ENCODE data around the gene PINK1. TPM values are rescaled to one million over a fixed set of nuclear protein-coding genes. Genes with fewer than 3 reads are reported as not detected.

Gene PINK1
- polyA plus RNA-seq, 1 donor from 2014 or later = 73.4 TPM

DNA sequence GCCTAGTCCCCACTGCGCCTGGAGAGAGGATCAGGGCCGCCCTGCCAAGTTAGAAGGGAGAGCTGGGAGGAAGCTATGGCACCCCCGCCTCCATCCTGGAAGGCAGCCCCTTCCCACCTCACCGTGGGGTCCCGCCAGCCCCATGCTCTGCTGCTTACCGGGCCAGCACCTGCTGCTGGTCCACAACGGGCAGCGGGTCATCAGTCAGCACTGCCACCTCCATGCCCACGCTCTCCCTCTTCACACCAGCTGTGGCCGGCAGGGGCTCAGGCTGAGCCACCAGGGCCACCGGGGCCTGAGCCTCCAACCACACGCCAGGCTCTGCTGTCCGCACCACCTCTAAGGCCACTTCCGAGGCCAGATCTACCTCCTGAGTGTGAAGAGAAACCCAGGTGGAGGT, 51.4 kb downstream of the PINK1 start:
- H3K36me3 ChIP-seq (ENCODE audit: insufficient read depth, low read length) = no peaks in the 10 kb centered on the region
- no peak overlapping the region for H2AFZ ChIP-seq (ENCODE audit: low read depth, low read length)
- TF ChIP-seq SMC3 (conservative IDR thresholded peaks at IDR 0.05; ENCODE audit: poor library complexity) = no peak
- H3K27ac ChIP-seq (ENCODE audit: low read length) = no peak overlapping the region
- H3K9me3 ChIP-seq (ENCODE audit: low read length) = no peaks in the 10 kb centered on the region
- H3K79me2 ChIP-seq (replicated peaks; ENCODE audit: insufficient read depth, low read length) = no peaks in the 10 kb centered on the region
- no peaks in the 10 kb centered on the region for H3K9me2 ChIP-seq (ENCODE audit: insufficient read depth, low read length)
- no peaks in the 10 kb centered on the region for H3K27me3 ChIP-seq (ENCODE audit: insufficient read depth, low read depth, low read length)
- no peak overlapping the region for H3K4me2 ChIP-seq (ENCODE audit: low read length)
- H3K4me3 ChIP-seq (ENCODE audit: low read length) = no peak overlapping the region
- H3F3A ChIP-seq (ENCODE audit: insufficient read depth, low read length, poor library complexity, severe bottlenecking) = no peaks in the 10 kb centered on the region
- H3K9ac ChIP-seq (ENCODE audit: low read length) = no peak overlapping the region
- no peaks in the 10 kb centered on the region for H4K20me1 ChIP-seq (ENCODE audit: insufficient read depth)

DNA sequence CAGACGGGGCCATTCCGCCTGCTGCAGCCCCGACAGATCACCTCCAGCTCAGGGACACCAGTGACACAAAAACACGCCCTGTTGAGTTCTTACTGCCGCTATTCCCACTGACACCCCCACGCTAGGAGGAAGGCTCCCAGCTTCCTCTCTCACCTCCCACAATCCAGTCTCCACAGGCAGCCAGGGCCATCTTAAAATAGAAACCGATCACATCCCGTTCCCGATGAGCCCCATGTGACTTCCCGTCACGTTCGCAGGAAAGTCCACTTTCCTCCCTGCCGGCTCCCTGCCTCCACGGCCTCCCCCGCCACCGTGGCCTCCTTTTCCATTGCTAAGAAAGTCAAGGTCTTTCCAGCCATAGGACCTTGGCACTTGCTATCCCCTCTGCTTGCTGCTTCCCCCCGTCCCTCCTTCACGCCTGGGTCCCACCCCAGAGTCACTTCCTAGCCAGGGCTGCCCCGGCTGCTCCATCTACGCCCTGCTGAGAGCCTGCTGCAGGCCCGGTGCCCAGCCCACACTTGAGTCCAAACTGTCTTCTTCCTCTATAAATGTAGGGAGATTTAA, 51.9 kb downstream of the PINK1 start:
- Histone ChIP-seq H2AFZ (ENCODE audit: low read depth, low read length) (no peak overlapping the region), H3K9me3 (ENCODE audit: low read length) (no peaks in the 10 kb centered on the region), H3K9ac (ENCODE audit: low read length) (no peak overlapping the region), H3K79me2 (replicated peaks; ENCODE audit: insufficient read depth, low read length) (no peaks in the 10 kb centered on the region), H3K4me3 (ENCODE audit: low read length) (no peak overlapping the region), H3K27me3 (ENCODE audit: insufficient read depth, low read depth, low read length) (no peaks in the 10 kb centered on the region), H4K20me1 (ENCODE audit: insufficient read depth) (no peaks in the 10 kb centered on the region), H3K4me2 (ENCODE audit: low read length) (no peak overlapping the region), H3F3A (ENCODE audit: insufficient read depth, low read length, poor library complexity, severe bottlenecking) (no peaks in the 10 kb centered on the region), H3K9me2 (ENCODE audit: insufficient read depth, low read length) (no peaks in the 10 kb centered on the region), H3K36me3 (ENCODE audit: insufficient read depth, low read length) (no peaks in the 10 kb centered on the region), H3K27ac (ENCODE audit: low read length) (no peak overlapping the region)
- TF ChIP-seq POLR2AphosphoS5 (IDR thresholded peaks at IDR 0.05) (no peak), SMC3 (conservative IDR thresholded peaks at IDR 0.05; ENCODE audit: poor library complexity) (no peak), RAD21 (conservative IDR thresholded peaks at IDR 0.05) (no peak), REST (IDR thresholded peaks at IDR 0.05; ENCODE audit: borderline replicate concordance) (no peak), EZH2 (IDR thresholded peaks at IDR 0.05; ENCODE audit: borderline replicate concordance, insufficient read depth, low read length, poor library complexity, severe bottlenecking) (no peak), EP300 (conservative IDR thresholded peaks at IDR 0.05; ENCODE audit: poor library complexity, severe bottlenecking) (no peak), TAF1 (IDR thresholded peaks at IDR 0.05; ENCODE audit: low read depth) (no peak), MXI1 (conservative IDR thresholded peaks at IDR 0.05; ENCODE audit: poor library complexity, severe bottlenecking) (no peak)
- TF ChIP-seq, protein P1, sequence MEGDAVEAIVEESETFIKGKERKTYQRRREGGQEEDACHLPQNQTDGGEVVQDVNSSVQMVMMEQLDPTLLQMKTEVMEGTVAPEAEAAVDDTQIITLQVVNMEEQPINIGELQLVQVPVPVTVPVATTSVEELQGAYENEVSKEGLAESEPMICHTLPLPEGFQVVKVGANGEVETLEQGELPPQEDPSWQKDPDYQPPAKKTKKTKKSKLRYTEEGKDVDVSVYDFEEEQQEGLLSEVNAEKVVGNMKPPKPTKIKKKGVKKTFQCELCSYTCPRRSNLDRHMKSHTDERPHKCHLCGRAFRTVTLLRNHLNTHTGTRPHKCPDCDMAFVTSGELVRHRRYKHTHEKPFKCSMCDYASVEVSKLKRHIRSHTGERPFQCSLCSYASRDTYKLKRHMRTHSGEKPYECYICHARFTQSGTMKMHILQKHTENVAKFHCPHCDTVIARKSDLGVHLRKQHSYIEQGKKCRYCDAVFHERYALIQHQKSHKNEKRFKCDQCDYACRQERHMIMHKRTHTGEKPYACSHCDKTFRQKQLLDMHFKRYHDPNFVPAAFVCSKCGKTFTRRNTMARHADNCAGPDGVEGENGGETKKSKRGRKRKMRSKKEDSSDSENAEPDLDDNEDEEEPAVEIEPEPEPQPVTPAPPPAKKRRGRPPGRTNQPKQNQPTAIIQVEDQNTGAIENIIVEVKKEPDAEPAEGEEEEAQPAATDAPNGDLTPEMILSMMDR (IDR thresholded peaks at IDR 0.05; ENCODE audit: poor library complexity, severe bottlenecking) = no peak

DNA sequence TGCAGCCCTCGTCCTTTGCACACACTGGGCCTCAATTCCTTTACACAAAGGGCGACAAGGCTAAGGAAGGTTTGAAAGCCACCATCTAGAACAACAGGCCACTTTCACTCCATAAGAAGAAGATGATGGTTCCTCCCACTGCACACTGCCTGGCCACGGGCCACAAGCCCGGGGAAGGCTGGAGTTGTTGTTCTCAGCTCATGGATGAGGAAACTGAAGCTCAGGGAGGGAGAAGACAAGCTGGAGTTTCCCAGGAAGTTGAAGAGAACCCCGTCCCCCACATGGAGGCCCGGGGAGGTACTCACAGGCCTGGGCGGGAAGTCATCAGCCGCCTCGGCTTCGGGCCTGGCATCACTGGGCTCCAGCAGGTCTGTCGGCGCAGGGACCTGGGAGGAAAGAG, 52.5 kb downstream of the PINK1 start:
- no peak overlapping the region for H3K9ac ChIP-seq (ENCODE audit: low read length)
- no peak overlapping the region for H3K4me2 ChIP-seq (ENCODE audit: low read length)
- no peaks in the 10 kb centered on the region for H3K9me2 ChIP-seq (ENCODE audit: insufficient read depth, low read length)
- no peaks in the 10 kb centered on the region for H3F3A ChIP-seq (ENCODE audit: insufficient read depth, low read length, poor library complexity, severe bottlenecking)
- H3K36me3 ChIP-seq (ENCODE audit: insufficient read depth, low read length) = no peaks in the 10 kb centered on the region
- no peaks in the 10 kb centered on the region for H3K9me3 ChIP-seq (ENCODE audit: low read length)
- H3K4me3 ChIP-seq (ENCODE audit: low read length) = no peak overlapping the region
- no peaks in the 10 kb centered on the region for H4K20me1 ChIP-seq (ENCODE audit: insufficient read depth)
- TF ChIP-seq SMC3 (conservative IDR thresholded peaks at IDR 0.05; ENCODE audit: poor library complexity) (no peak), POLR2AphosphoS5 (IDR thresholded peaks at IDR 0.05) (no peak), TAF1 (IDR thresholded peaks at IDR 0.05; ENCODE audit: low read depth) (no peak), EZH2 (IDR thresholded peaks at IDR 0.05; ENCODE audit: borderline replicate concordance, insufficient read depth, low read length, poor library complexity, severe bottlenecking) (no peak), RAD21 (conservative IDR thresholded peaks at IDR 0.05) (no peak), EP300 (conservative IDR thresholded peaks at IDR 0.05; ENCODE audit: poor library complexity, severe bottlenecking) (no peak), REST (IDR thresholded peaks at IDR 0.05; ENCODE audit: borderline replicate concordance) (no peak), MXI1 (conservative IDR thresholded peaks at IDR 0.05; ENCODE audit: poor library complexity, severe bottlenecking) (no peak)
- TF ChIP-seq, protein P1 (IDR thresholded peaks at IDR 0.05; ENCODE audit: poor library complexity, severe bottlenecking) = no peak
- H2AFZ ChIP-seq (ENCODE audit: low read depth, low read length) = no peak overlapping the region
- H3K79me2 ChIP-seq (replicated peaks; ENCODE audit: insufficient read depth, low read length) = no peaks in the 10 kb centered on the region
- H3K27ac ChIP-seq (ENCODE audit: low read length) = no peak overlapping the region
- no peaks in the 10 kb centered on the region for H3K27me3 ChIP-seq (ENCODE audit: insufficient read depth, low read depth, low read length)

Measured in neural cell (in vitro differentiated cells).